Activated T-cell treated with anti-CD3 and anti-CD28 coated beads for 4 hours (primary cell): ENCODE results near the gene AP3S1.

Experiments
- DNase-seq: peaks from one replicate; pipeline ENCODE4 v3.0.0-alpha.2; 2020

Gene AP3S1

DNA sequence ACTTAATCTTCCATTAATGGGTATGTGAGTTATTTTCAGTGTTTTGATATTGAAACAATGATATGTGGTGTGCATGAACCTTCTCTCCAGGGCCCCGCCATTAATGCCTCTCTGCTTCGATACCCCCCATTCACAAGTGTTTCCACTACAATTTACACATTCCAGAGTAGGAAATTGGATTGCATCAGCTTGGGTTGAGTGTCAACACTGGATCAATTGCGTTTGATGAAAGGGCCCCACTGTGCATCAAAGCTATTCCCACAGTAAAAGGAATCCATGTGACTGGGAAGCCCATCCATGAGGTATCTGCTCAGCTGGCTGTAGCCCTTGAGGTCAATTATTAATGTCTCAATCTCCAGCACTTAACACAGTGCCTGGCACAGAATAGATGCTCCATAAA, 102.8 kb downstream of the AP3S1 start:
- no peak for DNase-seq

DNA sequence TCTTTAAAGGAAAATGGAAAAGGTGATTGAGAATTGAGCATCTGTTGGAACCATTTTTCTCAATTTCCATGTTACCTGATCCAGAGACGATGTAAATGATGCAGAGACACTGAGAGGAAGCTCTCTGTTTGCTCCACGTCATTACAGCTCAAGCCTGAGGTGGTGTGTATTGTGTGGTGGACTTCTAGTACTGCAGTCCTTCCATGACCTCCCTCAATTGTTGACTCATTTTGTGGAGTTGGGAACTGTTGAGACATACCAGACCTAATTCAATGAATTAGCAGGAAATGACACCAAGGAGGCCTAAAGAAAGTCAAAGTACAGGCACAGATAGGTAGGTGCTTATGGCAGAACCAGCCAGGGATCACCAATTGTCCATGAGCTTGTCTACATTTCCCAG, 104.9 kb downstream of the AP3S1 start:
- DNase-seq, result no peak

DNA sequence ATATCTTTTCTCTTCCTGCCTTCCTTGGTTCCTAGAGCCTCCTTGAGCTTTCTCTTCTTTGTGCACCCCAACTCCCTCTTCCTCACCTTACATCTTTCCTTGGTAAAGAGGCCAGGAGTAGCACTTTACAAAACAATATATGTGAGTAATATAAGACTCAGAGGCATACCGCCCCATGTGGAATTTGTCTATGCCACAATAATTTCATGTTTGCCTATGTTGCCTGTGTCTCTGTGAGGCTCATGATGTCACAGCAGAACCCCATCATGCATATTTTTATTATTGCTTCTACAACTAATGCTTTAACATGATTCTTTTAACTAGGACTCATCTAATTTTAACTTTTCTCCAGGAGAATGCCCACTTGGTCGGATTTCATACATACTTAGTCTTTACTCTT, 105.5 kb downstream of the AP3S1 start:
- DNase-seq, result no peak

DNA sequence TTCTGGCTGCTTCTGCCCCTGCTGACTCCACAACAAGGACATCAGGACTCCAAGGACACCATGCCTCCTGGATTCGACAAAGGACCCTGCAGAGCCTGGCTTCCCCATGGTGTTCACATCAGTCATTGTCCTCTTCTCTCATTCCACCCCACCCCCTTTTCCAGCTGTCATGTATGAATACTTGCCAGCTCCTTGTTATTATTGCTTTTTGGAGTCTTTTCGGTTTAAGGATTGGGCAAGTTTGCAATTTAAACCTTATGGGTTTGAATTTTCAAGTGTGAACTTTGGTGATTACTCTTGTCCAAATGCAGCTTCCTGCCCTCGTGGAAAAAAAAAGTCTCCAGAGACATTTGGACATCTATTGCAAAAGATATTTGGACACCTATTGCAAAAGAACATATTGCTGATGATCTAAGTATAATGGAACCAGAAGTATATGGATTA, 106.4 kb downstream of the AP3S1 start:
- DNase-seq, result no peak

DNA sequence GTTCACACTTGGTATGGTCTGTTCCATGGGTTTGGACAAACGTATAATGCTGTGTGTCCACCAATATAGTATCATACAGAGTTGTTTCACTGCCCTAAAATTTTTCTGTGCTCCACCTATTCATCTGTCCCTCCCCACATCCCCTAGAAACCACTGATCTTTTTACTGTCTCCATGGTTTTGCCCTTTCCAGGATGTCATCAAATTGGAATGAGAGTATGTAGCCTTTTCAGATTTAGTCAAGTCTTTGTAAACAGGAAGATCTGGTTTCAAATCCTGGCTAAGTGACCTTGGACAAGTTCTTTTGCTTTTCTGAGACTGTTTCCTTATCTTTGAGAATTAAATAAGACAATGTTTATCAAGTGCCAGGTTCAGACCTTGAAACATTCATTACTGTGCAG, 107.4 kb downstream of the AP3S1 start:
- DNase-seq, result no peak

DNA sequence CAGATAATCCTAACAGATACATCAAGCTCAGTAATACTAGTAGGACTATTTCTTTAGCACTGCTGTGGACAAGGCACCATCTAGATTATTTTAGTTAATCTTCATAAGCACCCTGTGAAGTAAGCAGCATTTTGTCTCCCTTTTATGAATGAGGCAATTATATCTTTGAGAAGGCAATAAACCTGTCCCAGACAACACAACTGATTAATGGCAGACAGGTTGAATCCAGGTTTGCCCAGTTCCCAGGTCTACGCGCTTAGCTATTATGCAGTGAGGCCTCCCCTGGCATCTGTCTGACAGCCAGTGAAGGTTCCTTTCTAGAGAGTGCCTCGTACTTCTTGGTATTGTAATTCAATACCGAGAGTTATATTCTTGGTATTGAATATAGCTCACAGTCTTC, 110.9 kb downstream of the AP3S1 start:
- DNase-seq, result no peak

DNA sequence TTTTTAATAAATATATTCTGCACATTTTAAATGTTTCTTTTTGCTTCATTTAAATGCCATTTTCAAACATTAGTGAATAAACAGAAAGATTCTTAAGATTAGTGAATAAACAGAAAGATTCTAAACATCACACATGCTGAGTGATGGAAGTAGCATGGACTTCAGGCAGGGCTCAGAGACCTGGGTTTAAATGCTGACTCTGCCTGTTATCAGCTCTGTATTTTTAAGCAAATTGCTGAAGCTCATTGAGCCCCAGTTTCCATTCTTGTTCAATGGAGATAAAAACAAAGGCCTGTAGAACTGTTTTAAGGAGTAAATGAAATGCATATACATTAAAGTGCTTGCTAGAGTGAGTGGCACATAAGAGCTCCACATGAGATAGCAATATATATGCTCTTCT, 112.4 kb downstream of the AP3S1 start:
- no peak for DNase-seq

DNA sequence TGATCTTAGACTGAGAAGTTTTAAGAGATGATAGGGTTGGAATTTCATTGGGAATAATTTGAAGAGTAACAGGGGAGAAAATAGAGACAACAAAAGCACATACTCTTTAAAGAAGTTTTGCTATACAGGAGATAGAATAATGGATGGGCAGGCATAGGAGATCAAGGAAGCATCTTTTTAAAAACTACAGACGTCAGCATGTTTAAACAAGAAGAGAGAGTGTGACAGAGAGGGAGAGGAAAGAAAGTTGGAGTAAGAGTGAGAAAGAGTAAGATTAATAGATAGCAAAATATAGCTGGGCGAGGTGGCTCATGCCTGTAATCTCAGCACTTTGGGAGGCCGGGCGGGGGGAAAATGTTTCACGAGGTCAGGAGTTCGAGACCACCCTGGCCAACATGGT, 115.2 kb downstream of the AP3S1 start:
- no peak for DNase-seq

DNA sequence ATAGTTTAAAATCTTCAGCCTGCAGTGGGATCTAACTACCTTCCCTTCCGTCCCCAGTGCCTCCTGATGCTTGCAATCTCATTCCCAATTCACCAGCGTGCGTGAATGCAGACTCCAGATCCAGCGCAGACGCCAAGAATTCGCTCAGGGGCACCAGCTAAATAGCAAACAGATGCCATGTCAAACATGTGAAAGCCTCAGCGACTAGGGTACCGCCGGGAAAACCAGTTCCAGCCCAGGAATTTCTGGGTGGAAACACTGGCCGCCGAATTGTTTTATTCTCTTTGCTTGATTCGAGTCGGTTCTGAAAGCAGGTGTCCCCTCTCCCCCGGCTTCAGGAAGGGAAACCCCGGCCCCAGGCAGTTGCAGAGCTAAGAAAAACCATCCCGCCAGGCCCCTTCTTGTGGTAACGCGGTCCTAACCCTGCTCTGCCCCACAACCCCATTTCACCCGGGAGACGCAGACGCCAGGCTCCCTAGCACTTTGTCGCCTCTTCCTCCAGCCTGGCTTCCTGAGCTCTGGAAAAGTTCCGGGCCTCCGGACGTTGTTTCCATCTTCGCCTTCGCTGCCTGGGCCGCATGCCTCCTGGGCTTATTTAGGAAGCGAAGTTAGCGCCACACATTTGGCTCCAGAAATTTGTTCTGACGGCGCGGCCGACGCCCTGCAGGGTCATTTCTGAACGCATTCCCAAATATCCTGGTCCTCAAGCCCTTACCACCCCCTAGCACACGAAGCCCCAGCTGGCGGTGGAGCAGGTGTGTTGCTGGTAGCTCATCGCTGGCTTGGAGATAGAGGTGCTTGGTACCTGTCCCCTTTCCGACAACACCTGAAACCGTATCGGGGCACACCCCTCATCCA, 119.9 kb downstream of the AP3S1 start:
- no peak for DNase-seq

DNA sequence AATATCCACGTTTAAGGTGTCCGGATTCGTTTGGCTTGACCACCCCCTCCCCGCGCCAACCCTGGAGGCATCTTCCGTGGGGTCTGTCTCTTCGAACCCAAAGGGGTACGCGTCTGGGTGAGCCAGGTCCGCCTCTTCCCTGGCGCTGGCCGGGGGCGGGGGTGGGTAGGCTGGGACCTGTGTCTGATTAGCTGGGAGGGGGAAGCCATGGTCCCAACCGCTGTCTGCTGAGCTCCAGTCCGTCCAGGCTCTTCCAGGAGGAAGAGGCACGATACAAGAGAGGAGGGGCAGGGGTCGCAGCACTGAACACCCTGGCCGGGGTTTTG, 120.5 kb downstream of the AP3S1 start, which contains the start of gene LVRN:
TSS of gene LVRN (plus strand) at position 237 of the 326 bp plus-strand sequence. CDS start 143 bp downstream, outside the sequence.
- no peak for DNase-seq

DNA sequence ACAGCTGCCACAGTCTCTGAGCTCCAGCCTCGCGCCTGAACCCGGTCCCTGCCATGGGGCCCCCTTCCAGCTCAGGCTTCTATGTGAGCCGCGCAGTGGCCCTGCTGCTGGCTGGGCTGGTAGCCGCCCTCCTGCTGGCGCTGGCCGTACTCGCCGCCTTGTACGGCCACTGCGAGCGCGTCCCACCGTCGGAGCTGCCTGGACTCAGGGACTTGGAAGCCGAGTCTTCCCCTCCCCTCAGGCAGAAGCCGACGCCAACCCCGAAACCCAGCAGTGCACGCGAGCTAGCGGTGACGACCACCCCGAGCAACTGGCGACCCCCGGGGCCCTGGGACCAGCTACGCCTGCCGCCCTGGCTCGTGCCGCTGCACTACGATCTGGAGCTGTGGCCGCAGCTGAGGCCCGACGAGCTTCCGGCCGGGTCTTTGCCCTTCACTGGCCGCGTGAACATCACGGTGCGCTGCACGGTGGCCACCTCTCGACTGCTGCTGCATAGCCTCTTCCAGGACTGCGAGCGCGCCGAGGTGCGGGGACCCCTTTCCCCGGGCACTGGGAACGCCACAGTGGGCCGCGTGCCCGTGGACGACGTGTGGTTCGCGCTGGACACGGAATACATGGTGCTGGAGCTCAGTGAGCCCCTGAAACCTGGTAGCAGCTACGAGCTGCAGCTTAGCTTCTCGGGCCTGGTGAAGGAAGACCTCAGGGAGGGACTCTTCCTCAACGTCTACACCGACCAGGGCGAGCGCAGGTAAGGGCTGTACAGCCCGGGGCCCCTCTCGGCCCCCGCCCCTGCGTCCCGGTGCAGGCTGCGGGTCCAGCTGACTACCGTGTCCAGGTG, 121.0 kb downstream of the AP3S1 start:
- DNase-seq, result no peak

DNA sequence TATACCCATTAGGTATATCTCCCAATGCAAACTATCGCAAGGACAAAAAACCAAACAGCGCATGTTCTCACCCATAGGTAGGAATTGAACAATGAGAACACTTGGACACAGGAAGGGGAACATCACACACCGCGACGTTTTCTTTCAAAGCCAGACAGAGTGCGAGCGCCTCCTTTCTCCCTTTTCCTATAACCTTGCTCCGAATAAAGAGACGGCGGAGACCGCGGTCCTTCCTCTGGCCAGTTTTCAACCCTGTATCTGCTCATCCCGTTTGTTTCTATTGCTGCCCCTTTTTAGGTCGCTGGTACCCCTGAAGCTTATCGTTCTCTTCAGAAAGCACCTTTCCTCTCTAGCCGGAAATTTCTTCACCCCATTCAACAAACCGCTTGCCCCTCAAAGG, 121.8 kb downstream of the AP3S1 start:
- no peak for DNase-seq
